GM21825 (cell line): ENCODE data around the gene MCAM.

Source experiments
- ATAC-seq: cut with Tn5 transposase; IDR thresholded peaks from one replicate; pipeline ENCODE4 v1.9.1; 2021; ENCODE audit warnings: mild to moderate bottlenecking, moderate library complexity; ENCODE audit not compliant: unreplicated experiment

The MCAM gene

GRCh38 chr11:119332111-119332765, 15.3 kb upstream of the MCAM start:
- ATAC-seq, result no peak

DNA sequence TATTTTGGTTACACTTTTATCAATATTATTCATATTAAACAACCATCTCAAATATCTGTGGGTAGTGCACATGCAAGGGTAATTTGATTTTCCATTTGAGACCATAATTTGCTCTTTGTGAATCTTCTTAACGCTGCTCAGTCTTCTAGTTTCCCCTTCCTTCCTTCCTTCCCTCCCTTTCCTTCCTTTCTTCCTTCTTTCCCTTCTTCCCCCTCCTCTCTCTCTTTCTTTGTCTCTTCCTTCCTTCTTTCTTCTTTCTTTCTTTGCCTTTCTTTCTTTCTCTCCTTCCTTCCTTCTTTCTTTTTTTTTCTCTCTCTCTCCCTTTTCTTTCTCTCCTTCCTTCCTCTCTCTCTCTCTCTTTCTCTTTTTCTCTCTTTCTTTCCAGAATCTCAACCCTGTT, 13.3 kb upstream of the MCAM start:
- ATAC-seq, result no peak

DNA sequence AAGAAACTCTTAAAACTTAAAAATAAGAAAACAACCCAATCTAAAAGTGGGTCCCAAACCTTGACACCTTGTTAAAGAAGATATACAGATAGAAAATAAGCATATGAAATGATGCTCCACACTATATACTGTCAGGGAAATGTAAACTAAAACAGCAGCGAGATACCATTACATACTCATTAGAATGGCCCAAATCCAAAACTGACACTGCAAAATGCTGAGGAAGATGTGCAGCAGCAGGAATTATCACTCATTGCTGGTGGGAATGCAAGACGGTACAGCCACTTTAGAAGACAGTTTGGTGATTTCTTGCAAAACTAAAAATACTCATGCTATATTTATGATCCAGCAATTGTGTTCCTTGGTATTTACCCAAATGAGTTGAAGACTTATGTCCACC, 12.4 kb upstream of the MCAM start:
- no peak for ATAC-seq

GRCh38 chr11:119324189-119324588, 7.3 kb upstream of the MCAM start:
- ATAC-seq, result no peak

DNA sequence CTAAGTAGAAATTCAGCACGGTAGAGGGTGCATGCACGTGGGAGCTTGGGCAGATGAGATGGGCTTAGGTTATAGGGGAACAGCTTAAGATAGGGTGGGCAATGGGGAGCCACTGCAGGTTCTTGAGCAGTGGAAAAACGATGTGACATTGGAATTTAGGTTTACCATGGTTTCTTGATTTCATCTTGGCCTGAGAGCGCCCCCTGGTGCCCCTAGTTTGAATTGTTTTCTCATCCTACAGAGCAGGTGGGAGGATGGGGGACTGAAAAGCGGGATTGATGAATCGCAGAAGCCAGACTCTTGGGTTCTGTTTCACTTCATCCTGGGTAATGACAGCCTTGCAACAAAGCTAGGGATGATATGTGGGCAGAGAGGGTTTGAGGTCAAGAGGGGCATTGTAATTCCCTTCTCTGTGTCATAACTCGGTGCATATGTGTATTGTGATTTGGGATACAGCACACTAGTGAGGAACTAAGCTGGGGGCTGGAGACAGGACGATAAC, 6.7 kb upstream of the MCAM start:
- no peak for ATAC-seq

DNA sequence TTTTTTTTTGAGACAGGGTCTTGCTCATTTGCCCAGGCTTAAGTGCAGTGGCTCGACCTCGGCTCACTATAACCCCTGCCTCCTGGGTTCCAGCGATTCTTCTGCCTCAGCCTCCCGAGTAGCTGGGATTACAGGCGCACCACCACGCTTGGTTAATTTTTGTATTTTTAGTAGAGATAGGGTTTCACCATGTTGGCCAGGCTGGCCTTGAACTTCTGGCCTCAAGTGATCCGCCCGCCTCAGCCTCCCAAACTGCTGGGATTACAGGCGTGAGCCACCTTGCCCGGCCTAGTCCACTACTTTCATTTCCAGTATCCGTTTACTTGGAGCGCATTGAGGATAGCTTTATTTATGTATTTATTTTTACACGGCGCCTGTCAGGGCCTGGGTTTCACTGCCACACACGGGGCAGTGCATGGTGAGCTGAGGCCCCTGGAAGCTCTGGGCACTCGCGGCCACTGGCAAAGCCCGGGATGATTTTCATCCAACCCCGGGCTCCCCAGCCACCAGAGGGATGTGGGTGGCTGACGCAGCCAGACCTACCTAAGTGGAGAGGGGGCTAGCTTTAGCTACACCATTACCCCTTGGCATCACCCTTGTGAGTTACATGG, 6.1 kb upstream of the MCAM start:
- ATAC-seq, result no peak

GRCh38 chr11:119322360-119322739, 5.4 kb upstream of the MCAM start:
- no peak for ATAC-seq

GRCh38 chr11:119320776-119321524, 4.0 kb upstream of the MCAM start:
- ATAC-seq, result peak; percentile 48

GRCh38 chr11:119320240-119320775, 3.4 kb upstream of the MCAM start:
- no peak for ATAC-seq

DNA sequence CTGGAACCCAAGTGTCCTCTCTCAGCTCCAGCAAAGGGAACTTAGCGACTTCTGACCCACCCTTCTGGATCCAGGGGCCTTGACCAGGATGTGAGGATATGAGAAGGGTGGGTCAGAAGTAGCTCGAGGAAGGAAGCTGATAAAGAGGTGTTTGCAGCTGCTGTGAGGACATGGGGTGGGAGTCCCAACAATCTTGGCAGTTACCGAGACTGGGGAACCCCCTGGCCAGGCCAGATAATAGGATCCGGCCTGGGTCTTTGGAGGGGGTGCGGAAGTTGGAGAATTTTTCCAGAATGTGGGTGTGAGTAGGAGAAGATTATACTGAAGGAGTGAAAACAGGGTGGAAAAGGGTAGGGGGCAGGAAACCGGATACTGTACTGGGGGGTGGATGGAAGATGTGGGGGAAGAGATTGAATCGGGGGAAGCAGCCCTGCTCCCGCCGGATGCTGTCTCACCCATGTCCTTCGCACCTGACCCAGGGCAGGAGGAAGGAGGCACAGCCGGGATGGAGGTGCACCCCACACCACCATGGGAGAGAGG, 2.8 kb upstream of the MCAM start:
- ATAC-seq, result no peak

DNA sequence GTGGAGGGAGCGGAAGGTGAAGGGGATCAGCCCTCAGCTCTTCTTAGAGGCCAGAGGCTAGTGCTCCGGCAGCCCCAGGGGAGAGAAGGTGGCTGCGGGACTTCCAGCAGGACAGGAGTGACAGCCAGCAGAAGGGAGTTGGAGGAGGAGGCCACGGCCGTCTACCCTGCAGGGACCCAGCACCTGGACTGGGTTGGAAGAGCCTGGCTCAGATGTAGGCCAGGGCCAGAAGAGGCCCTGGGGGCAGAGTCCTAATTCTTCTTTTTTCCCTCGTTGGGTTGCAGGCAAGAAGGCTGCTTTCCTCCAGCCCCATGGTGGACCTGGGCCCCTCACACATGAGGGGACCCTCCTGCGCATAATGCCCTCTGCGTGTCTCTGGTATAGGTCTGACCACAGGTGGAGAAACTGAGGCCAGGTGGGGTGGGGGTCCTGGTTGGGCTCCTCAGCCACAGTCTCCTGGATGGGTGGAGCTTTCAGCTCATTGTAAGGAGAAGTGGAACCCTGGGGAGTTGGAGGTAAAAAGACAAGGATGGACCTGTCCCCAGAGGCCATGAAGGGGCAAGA, 2.3 kb upstream of the MCAM start:
- ATAC-seq, result no peak

DNA sequence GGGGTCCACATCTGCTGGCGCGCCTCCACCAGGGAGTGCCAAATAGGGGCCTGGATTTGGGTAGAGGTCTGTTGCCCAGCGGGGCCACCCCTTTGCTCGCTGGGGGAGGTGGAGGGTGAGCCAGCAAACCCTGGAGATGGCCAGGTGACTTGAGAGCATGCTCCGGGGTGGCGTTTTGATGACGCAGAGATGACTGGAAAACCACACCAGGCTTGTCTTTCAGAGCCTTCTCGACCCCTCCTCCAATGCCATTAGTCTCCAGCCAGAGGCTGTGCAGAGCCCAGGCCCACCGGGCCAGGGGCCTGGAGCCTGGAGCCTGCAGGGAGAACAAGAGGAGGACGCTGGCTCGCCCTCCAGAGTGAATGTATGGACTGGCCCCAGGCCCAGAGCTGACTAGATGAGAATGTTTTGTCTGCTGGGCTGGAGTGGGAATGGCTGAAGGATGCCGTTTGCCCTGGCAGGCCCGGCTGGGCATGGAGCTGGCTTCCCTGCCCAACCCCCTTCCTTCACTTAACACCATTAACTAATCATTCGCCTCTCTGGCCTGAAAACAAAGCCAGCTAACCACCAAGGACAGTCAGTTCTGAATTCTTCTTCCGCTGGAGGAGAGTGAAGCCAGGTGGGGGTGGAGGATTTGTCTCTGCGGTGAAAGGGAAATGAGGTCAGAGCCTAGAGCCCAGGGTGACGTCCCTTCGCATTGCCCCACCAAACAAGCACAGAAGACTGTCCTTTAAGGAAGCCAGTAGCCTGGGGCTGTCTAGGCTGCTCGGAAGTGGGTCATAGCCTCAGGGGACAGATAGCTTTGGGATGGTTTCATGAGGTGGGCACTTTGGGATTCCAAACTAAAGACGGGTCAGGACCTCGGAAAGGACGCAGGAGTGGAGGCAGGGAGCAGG, 1.6 kb upstream of the MCAM start:
- ATAC-seq, result no peak

DNA sequence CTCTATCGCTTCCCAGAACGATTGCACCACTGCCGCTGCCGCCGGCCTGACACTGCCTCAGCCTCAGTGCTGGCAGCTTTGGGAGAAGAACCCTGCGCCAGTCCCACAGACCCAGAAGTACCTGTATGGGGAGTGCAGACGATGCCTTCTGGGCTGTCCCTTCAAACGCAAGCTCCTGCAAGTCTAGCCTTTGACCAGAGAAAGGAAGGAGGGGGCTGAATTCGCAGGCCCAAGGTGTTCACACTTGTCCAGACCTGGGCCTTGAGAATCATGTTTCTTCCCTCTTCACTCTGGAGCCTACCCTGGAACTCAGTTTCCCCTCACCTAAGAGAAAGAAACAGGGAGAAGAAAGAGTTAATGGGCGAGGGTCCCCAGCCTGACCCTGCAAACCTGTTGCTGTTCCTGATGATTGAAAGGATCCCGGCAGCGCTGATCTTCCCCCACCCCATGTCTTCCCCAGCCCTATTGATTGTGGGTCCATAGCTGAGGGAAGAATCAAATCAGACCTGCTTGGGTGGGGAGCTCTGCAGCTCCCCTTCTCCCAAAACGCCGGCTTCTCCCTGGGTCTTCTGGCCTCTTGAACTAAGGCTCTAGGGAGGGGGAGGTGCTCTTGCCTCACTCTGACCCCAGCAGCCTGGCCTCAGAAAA, 786 bp upstream of the MCAM start:
- ATAC-seq, result no peak

- ATAC-seq, result no peak
These were observed 758 bp downstream of the MCAM start for GRCh38 chr11:119316016-119316728.

DNA sequence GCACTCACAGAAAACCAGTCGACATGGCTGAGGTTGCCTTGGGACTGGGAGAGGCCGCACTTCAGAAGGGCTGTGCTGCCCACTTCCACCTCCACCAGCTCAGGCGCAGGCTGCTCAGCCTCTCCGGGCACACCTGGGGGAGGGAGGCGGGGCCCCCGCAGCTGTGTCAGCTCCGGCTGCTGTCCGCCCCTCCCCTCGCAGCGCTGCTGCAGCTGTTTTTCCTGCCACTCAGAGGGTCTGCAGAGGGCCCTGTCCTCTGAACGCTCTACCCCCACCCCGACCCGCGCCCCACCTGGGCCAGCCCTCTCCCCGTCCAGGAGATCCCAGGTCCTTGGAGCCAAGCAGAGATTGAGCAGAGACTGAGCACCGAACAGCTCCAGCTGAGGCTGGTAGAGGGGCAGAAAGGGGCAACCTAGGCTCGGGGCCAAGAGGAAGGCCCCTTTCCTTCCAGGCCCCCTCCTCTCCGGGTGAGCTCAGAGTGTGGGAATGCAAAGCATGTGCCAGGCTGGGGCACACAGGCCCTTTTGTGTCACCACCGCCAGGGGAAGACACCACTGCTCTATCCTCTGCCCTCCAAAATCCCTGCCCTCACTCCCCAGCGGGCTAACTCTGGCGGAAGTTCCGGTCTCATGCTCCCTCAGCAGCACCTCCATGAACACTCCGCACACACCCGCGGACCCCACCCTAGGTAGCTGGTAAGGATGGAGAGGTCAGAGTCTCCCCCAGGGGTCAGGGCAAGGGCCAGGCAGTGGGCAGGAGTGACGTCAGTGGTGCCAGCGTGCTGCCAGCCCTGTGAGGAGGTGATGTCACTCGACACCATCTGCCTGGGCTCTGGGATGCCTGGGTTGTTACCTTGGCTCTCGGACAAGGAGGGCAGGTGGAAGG, 1.6 kb downstream of the MCAM start:
- ATAC-seq, result no peak

DNA sequence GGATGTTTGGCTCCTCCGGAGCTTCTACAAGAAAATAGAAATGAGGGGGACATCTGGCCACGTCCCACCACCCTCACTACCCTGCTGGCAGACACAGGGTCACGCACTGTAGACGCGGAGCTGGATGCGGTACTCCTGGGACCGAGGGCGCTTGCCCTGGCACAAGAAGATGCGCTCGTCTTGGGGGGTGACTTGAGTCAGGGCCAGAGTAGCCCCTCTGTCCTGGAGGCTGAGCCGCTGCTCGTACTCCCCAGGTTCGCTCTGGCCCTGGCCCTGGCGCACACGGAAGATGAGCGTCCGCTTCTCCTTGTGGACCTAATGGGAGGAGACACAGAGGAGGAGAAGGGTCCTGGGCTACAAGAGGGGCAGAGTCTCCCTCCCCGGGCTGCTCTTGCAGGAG, 2.2 kb downstream of the MCAM start:
- no peak for ATAC-seq

DNA sequence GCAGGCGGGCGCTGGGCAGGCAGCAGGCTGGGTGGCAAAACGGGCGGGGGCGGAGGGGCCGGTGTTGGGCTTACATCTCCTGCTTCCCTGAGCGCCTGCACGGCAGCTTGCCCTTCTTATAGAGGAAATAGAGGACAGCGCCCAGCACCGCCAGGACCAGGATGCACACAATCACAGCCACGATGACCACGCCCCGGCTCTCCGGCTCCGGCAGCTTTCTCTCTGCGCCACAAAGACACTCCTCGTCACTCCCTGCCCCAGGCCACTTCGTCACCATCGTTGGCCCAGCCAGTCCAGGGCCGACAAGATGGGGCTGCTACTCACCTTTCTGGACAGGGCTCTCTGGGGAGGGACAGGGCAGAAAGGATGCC, 6.3 kb downstream of the MCAM start:
- no peak for ATAC-seq
